ENCODE results near the gene TBX6. TPM values are rescaled to one million over a fixed set of nuclear protein-coding genes. Genes with fewer than 3 reads are reported as not detected.
A peak's percentile ranks its signal among the peaks of the same experiment; 100 is the strongest.

Gene TBX6
- total and polyA plus RNA-seq, 10 of the 15 experiments (the other 5 are each of a cell fraction or from before 2014, with no cell fraction given), result 0.08 to 0.90 (median 0.31) TPM; not detected in 2

DNA sequence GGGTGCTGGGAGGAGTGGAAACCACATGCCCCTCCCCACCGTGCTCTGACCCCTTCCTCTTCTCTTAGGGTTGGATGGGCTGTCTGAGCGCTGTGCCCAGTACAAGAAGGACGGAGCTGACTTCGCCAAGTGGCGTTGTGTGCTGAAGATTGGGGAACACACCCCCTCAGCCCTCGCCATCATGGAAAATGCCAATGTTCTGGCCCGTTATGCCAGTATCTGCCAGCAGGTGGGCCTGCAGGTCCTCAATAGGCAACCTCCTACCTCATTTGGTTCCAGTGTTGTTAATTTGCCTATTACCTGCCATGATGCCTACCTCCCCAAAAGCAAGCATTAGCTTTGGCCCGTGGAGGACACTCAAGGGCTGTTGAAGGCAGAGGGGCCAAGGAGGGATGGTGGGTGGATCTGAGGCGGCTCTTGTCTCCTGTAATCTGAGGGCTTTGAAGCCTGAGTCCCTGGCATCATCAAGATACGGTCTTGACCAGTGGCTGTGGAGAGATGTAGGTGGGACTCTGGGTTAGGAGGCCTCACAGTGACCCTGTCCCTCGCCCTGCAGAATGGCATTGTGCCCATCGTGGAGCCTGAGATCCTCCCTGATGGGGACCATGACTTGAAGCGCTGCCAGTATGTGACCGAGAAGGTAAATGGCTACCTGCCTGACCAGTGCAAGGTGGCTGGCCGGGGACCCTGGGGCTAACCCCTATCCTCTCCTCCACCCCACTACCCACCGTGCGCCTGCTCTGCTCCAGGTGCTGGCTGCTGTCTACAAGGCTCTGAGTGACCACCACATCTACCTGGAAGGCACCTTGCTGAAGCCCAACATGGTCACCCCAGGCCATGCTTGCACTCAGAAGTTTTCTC lies 22.7 kb downstream of the TBX6 start:
- ChIA-PET SMC1A (ENCODE audit: uncharacterized antibody, unreplicated experiment) (no interaction called here), POLR2A (interaction anchor here (1.2 kb wide), 1 partner anchor 14 kb away, joined by 3 read pairs; no protein-coding TSS in a partner anchor), RAD21 (ENCODE audit: unreplicated experiment) (no interaction called here), CTCF (interaction anchor here (8.5 kb wide), 1 partner anchor 23 kb away, joined by 77 read pairs; the partner anchor contains the start of gene TBX6)
- FAIRE-seq (no peak), DNase-seq (ENCODE audit: low read depth, low spot score) (no peak), ATAC-seq (no peak)
- 88% methylated on average over 17 of the region's 17 CpGs for WGBS (ENCODE audit: insufficient coverage, insufficient replicate concordance, low lambda C conversion rate, missing lambda C conversion rate)
- H3K9me3 ChIP-seq (replicated peaks; ENCODE audit: control insufficient read depth, insufficient read depth, low read length), result no peaks in the 10 kb centered on the region
- in situ Hi-C loops (cut with MboI), result no loop called here
- intact Hi-C loops (cut with micrococcal nuclease; ENCODE audit: unreplicated experiment), result no loop called here
- H3K4me3 ChIP-seq, result peak overlapping the region; percentile 49
- H3K27me3 ChIP-seq (replicated peaks in 1 of 2; ENCODE audit: control insufficient read depth in 2 of 2, insufficient read depth in 2 of 2, low read length in 1 of 2), result no peaks in the 10 kb centered on the region
- H3K4me1 ChIP-seq (ENCODE audit: control insufficient read depth, insufficient read depth, low read length), result peaks cover 23% of the 10 kb centered on the region
- H3K27ac ChIP-seq (ENCODE audit: control insufficient read depth, insufficient read depth), result no peak overlapping the region
- BruUV-seq (replicated peaks), result no TSS peak
- peaks cover 30 to 32% of the 10 kb centered on the region in 2 experiments for H3K36me3 ChIP-seq (ENCODE audit: control insufficient read depth in 2 of 2, insufficient read depth in 2 of 2, low read length in 1 of 2)
- peak overlapping the region; percentile 66 for H3K4me2 ChIP-seq (ENCODE audit: control insufficient read depth, insufficient read depth)
- TF ChIP-seq, protein P1, sequence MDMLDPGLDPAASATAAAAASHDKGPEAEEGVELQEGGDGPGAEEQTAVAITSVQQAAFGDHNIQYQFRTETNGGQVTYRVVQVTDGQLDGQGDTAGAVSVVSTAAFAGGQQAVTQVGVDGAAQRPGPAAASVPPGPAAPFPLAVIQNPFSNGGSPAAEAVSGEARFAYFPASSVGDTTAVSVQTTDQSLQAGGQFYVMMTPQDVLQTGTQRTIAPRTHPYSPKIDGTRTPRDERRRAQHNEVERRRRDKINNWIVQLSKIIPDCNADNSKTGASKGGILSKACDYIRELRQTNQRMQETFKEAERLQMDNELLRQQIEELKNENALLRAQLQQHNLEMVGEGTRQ (IDR thresholded peaks at IDR 0.05; ENCODE audit: borderline replicate concordance, low read depth, low read length), result no peak
- TF ChIP-seq, protein P2, sequence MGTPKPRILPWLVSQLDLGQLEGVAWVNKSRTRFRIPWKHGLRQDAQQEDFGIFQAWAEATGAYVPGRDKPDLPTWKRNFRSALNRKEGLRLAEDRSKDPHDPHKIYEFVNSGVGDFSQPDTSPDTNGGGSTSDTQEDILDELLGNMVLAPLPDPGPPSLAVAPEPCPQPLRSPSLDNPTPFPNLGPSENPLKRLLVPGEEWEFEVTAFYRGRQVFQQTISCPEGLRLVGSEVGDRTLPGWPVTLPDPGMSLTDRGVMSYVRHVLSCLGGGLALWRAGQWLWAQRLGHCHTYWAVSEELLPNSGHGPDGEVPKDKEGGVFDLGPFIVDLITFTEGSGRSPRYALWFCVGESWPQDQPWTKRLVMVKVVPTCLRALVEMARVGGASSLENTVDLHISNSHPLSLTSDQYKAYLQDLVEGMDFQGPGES (IDR thresholded peaks at IDR 0.05), result no peak
- TF ChIP-seq CHD4 (IDR thresholded peaks at IDR 0.05), result no peak
- peak; percentile 16; the same call in 1 of the 2 replicates for TF ChIP-seq POLR2AphosphoS5 (IDR thresholded peaks at IDR 0.05; ENCODE audit: low read length)
- TF ChIP-seq RFX5 (IDR thresholded peaks at IDR 0.05; ENCODE audit: low read depth, low read length), result no peak
- TF ChIP-seq, protein P3, sequence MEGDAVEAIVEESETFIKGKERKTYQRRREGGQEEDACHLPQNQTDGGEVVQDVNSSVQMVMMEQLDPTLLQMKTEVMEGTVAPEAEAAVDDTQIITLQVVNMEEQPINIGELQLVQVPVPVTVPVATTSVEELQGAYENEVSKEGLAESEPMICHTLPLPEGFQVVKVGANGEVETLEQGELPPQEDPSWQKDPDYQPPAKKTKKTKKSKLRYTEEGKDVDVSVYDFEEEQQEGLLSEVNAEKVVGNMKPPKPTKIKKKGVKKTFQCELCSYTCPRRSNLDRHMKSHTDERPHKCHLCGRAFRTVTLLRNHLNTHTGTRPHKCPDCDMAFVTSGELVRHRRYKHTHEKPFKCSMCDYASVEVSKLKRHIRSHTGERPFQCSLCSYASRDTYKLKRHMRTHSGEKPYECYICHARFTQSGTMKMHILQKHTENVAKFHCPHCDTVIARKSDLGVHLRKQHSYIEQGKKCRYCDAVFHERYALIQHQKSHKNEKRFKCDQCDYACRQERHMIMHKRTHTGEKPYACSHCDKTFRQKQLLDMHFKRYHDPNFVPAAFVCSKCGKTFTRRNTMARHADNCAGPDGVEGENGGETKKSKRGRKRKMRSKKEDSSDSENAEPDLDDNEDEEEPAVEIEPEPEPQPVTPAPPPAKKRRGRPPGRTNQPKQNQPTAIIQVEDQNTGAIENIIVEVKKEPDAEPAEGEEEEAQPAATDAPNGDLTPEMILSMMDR (IDR thresholded peaks at IDR 0.05 in 2 of 3, conservative IDR thresholded peaks at IDR 0.05 in 1 of 3; ENCODE audit: control insufficient read depth in 2 of 3, extremely low read depth in 1 of 3, insufficient read depth in 1 of 3, low read depth in 3 of 3, low read length in 3 of 3), result peak; percentile 32 to 61 (median 48); a peak in 4 of 6 replicates
- TF ChIP-seq TCF12 (IDR thresholded peaks at IDR 0.05; ENCODE audit: low read depth, low read length), result no peak
- TF ChIP-seq YY1 (IDR thresholded peaks at IDR 0.05; ENCODE audit: low read depth, low read length), result peak; percentile 58; the same call in 1 of the 2 replicates
- peak; percentile 45 for TF ChIP-seq RAD21 (IDR thresholded peaks at IDR 0.05; ENCODE audit: insufficient read depth, low read depth, low read length)
- no peak for TF ChIP-seq SREBF2 (IDR thresholded peaks at IDR 0.05; ENCODE audit: low read length)
- TF ChIP-seq POLR2A (IDR thresholded peaks at IDR 0.05; ENCODE audit: low read depth, low read length), result peak; percentile 33; the same call in 1 of the 2 replicates
- TF ChIP-seq SMC3 (IDR thresholded peaks at IDR 0.05; ENCODE audit: borderline replicate concordance, low read length), result 0 out of 2 replicates have a peak, but pooled peaks have one; percentile 3
- TF ChIP-seq POLR2AphosphoS2 (IDR thresholded peaks at IDR 0.05; ENCODE audit: low read depth, low read length), result peak; percentile 6; the same call in 1 of the 2 replicates
- peak; percentile 66; the same call in 1 of the 3 replicates for TF ChIP-seq POU2F2 (IDR thresholded peaks at IDR 0.05; ENCODE audit: borderline replicate concordance, low read depth, low read length)
- H2AFZ ChIP-seq (ENCODE audit: control insufficient read depth, low read depth, low read length), result no peak overlapping the region
- peaks cover 24% of the 10 kb centered on the region for H4K20me1 ChIP-seq (ENCODE audit: control insufficient read depth, insufficient read depth)
- H3K9ac ChIP-seq (ENCODE audit: control insufficient read depth, insufficient read depth, low read length), result no peak overlapping the region
- peaks cover 62% of the 10 kb centered on the region for H3K79me2 ChIP-seq (ENCODE audit: control insufficient read depth, insufficient read depth, low read length)

Measured in GM12878 (cell line).